Measurements from ENCODE around the gene ATXN7L2.
"Not testable (repeated sequence)": the region's sequence is repeated elsewhere in the genome, so short reads cannot be mapped to it uniquely, and the experiment has no call there.

ATXN7L2 gene

DNA sequence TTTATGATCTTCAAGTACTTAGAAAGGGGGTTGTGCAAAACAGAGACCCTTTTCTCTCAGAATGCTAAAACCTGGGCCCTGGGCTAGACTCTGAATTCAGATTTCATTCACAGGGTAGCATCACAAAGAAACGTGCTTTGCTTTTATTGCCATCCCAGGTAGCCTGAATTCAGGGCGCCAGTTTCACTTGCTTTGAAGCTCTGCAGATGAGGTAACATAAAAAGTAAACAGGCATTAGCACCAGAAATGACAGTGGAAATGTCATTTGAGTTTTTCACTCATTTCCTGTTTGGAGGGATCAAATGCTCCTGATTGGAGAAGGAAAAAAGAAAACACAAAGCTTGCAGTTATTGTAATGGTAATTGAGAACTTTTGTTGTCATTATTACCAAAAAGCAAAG is 14.8 kb upstream of the ATXN7L2 start:
- Histone ChIP-seq H3K9me2 (ENCODE audit: low read depth, low read length) (no peaks in the 10 kb centered on the region), H3K9ac (ENCODE audit: low read length) (no peak overlapping the region), H3K27me3 (ENCODE audit: insufficient read depth, low read length) (no peaks in the 10 kb centered on the region), H3K4me2 (ENCODE audit: low read length) (no peak overlapping the region), H3K79me2 (ENCODE audit: insufficient read depth, low read length) (no peaks in the 10 kb centered on the region), H3K9me3 (ENCODE audit: low read length) (no peaks in the 10 kb centered on the region), H3K4me1 (ENCODE audit: insufficient read depth, low read length, severe bottlenecking) (no peaks in the 10 kb centered on the region), H3K27ac (ENCODE audit: low read depth, low read length, poor library complexity, severe bottlenecking) (no peak overlapping the region), H3K36me3 (ENCODE audit: insufficient read depth, low read length) (no peaks in the 10 kb centered on the region), H2AFZ (ENCODE audit: low read length) (no peak overlapping the region), H3F3A (ENCODE audit: insufficient read depth, low read length) (no peaks in the 10 kb centered on the region), H3K4me3 (ENCODE audit: low read depth, low read length, poor library complexity, severe bottlenecking) (no peak overlapping the region), H4K20me1 (ENCODE audit: insufficient read depth, low read length) (no peaks in the 10 kb centered on the region)
- no peak for TF ChIP-seq EZH2 (IDR thresholded peaks at IDR 0.05; ENCODE audit: borderline replicate concordance, low read length)
- TF ChIP-seq, protein P1, sequence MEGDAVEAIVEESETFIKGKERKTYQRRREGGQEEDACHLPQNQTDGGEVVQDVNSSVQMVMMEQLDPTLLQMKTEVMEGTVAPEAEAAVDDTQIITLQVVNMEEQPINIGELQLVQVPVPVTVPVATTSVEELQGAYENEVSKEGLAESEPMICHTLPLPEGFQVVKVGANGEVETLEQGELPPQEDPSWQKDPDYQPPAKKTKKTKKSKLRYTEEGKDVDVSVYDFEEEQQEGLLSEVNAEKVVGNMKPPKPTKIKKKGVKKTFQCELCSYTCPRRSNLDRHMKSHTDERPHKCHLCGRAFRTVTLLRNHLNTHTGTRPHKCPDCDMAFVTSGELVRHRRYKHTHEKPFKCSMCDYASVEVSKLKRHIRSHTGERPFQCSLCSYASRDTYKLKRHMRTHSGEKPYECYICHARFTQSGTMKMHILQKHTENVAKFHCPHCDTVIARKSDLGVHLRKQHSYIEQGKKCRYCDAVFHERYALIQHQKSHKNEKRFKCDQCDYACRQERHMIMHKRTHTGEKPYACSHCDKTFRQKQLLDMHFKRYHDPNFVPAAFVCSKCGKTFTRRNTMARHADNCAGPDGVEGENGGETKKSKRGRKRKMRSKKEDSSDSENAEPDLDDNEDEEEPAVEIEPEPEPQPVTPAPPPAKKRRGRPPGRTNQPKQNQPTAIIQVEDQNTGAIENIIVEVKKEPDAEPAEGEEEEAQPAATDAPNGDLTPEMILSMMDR (IDR thresholded peaks at IDR 0.05; ENCODE audit: low read length) = no peak

DNA sequence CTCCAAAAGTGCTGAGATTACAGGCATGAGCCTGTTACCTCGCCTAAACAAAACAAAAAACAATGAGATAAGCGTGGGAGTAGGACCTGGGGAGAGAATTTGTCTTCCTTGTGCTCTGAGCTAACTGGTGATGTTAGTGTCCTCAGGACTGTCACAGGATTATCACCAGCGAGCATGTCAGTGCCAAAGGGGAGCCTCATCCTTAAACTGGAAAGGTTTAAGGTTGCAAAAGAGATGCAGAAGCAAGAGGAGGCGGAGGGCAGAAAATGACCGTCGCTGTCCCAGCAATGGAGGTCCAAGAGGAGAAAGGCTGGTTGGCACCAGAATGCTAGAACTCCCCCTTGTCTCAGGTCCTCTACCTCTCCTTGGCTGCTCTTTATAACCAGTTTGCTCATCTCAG is 13.5 kb upstream of the ATXN7L2 start:
- Histone ChIP-seq H3K4me3 (ENCODE audit: low read depth, low read length, poor library complexity, severe bottlenecking) (no peak overlapping the region), H3K9me3 (ENCODE audit: low read length) (no peaks in the 10 kb centered on the region), H3F3A (ENCODE audit: insufficient read depth, low read length) (no peaks in the 10 kb centered on the region), H3K27ac (ENCODE audit: low read depth, low read length, poor library complexity, severe bottlenecking) (no peak overlapping the region), H3K36me3 (ENCODE audit: insufficient read depth, low read length) (no peaks in the 10 kb centered on the region), H3K27me3 (ENCODE audit: insufficient read depth, low read length) (no peaks in the 10 kb centered on the region), H2AFZ (ENCODE audit: low read length) (no peak overlapping the region), H4K20me1 (ENCODE audit: insufficient read depth, low read length) (no peaks in the 10 kb centered on the region), H3K9me2 (ENCODE audit: low read depth, low read length) (no peaks in the 10 kb centered on the region), H3K79me2 (ENCODE audit: insufficient read depth, low read length) (no peaks in the 10 kb centered on the region), H3K9ac (ENCODE audit: low read length) (no peak overlapping the region), H3K4me2 (ENCODE audit: low read length) (no peak overlapping the region), H3K4me1 (ENCODE audit: insufficient read depth, low read length, severe bottlenecking) (no peaks in the 10 kb centered on the region)
- TF ChIP-seq EZH2 (IDR thresholded peaks at IDR 0.05; ENCODE audit: borderline replicate concordance, low read length) = no peak
- TF ChIP-seq, protein P1 (IDR thresholded peaks at IDR 0.05; ENCODE audit: low read length) = no peak

DNA sequence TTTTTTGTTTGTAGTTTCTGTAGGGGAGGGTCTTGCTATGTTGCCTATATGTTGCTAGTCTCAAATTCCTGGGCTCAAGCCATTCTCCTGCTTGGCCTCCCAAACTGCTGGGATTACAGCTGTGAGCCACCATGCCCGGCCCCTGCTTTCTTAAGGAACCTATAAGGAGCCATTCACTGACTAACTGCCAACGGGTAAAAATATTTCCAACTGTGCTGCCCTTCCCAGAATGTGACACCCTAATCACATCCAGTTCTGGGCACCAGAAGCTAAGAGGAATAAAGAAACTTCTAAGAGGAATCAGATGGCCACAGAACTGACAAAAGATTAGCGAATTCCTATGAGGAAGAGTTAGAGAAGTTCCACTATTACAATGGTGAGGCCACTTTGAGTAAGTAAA is 10.9 kb upstream of the ATXN7L2 start:
- H4K20me1 ChIP-seq (ENCODE audit: insufficient read depth, low read length) = no peaks in the 10 kb centered on the region
- H3K36me3 ChIP-seq (ENCODE audit: insufficient read depth, low read length) = no peaks in the 10 kb centered on the region
- no peaks in the 10 kb centered on the region for H3K27me3 ChIP-seq (ENCODE audit: insufficient read depth, low read length)
- H2AFZ ChIP-seq (ENCODE audit: low read length) = no peak overlapping the region
- H3K9me2 ChIP-seq (ENCODE audit: low read depth, low read length) = no peaks in the 10 kb centered on the region
- TF ChIP-seq EZH2 (IDR thresholded peaks at IDR 0.05; ENCODE audit: borderline replicate concordance, low read length) = no peak
- TF ChIP-seq, protein P1 (IDR thresholded peaks at IDR 0.05; ENCODE audit: low read length) = no peak
- H3K4me1 ChIP-seq (ENCODE audit: insufficient read depth, low read length, severe bottlenecking) = no peaks in the 10 kb centered on the region
- no peak overlapping the region for H3K4me3 ChIP-seq (ENCODE audit: low read depth, low read length, poor library complexity, severe bottlenecking)
- no peak overlapping the region for H3K4me2 ChIP-seq (ENCODE audit: low read length)
- H3K27ac ChIP-seq (ENCODE audit: low read depth, low read length, poor library complexity, severe bottlenecking) = no peak overlapping the region
- H3F3A ChIP-seq (ENCODE audit: insufficient read depth, low read length) = no peaks in the 10 kb centered on the region
- H3K9ac ChIP-seq (ENCODE audit: low read length) = no peak overlapping the region
- no peaks in the 10 kb centered on the region for H3K79me2 ChIP-seq (ENCODE audit: insufficient read depth, low read length)
- no peaks in the 10 kb centered on the region for H3K9me3 ChIP-seq (ENCODE audit: low read length)

DNA sequence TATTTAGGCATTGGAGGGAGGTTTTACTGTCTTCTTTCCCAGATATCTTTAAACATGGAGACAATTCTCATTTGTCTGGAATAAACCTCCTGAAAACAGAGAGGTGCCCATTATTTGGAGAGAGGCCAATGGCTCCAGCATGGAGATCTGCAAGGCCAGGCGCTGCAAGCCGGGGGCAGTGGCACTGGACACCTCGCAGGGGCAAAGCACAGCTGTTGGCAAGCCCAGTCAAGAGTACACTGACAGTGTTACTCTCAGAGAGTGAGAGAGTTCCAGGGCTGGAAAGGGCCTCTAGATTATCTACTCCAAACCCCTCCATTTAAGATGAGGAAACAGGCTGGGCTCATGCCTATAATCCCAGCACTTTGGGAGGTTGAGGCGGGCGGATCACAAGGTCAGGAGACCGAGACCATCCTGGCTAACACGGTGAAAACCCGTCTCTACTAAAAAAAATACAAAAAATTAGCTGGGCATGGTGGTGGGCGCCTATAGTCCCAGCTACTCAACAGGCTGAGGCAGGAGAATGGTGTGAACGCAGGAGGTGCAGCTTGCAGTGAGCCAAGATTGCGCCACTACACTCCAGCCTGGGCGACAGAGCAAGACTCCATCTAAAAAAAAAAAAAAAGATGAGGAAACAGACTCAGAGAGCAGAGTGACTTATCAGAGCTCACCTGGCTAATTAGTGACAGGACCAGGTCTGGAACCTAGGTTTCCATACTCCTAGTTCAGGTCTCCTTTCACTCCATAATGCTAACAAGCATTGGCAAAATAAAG is 10.2 kb upstream of the ATXN7L2 start:
- not testable (repeated sequence) for H3K79me2 ChIP-seq (ENCODE audit: insufficient read depth, low read length); H3K9ac ChIP-seq (ENCODE audit: low read length); H3K4me3 ChIP-seq (ENCODE audit: low read depth, low read length, poor library complexity, severe bottlenecking); H3F3A ChIP-seq (ENCODE audit: insufficient read depth, low read length); H3K36me3 ChIP-seq (ENCODE audit: insufficient read depth, low read length); H3K4me1 ChIP-seq (ENCODE audit: insufficient read depth, low read length, severe bottlenecking); H3K9me3 ChIP-seq (ENCODE audit: low read length); H3K4me2 ChIP-seq (ENCODE audit: low read length); H4K20me1 ChIP-seq (ENCODE audit: insufficient read depth, low read length); H3K9me2 ChIP-seq (ENCODE audit: low read depth, low read length); H3K27ac ChIP-seq (ENCODE audit: low read depth, low read length, poor library complexity, severe bottlenecking); H2AFZ ChIP-seq (ENCODE audit: low read length); H3K27me3 ChIP-seq (ENCODE audit: insufficient read depth, low read length)
